Stomach smooth muscle (tissue), 2 donors: ENCODE data around the gene NEUROD4.

Experiments
- H3K27ac ChIP-seq: one replicate; pipeline ENCODE4 v1.7.0; 2013; ENCODE audit warnings: mild to moderate bottlenecking, low read length, inconsistent platforms
- H3K27me3 ChIP-seq, 2 donors: one replicate each; pipeline ENCODE4 v1.7.0; 2013; ENCODE audit warnings: low read length in 2 of 2; ENCODE audit not compliant: insufficient read depth in 2 of 2, control insufficient read depth in 1 of 2
- H3K36me3 ChIP-seq, 2 donors: one replicate each; pipeline ENCODE4 v1.7.0; 2013; ENCODE audit warnings: low read length in 2 of 2; ENCODE audit not compliant: control insufficient read depth in 2 of 2, insufficient read depth in 2 of 2
- H3K4me1 ChIP-seq: one replicate; pipeline ENCODE4 v1.7.0; 2013; ENCODE audit warnings: low read length; ENCODE audit not compliant: control insufficient read depth, insufficient read depth
- H3K4me3 ChIP-seq, 2 donors: one replicate each; pipeline ENCODE4 v1.7.0; 2013; ENCODE audit warnings: low read length in 2 of 2
- H3K9ac ChIP-seq, 2 donors: one replicate each; pipeline ENCODE4 v1.7.0; 2013; ENCODE audit warnings: low read length in 2 of 2, mild to moderate bottlenecking in 1 of 2
- H3K9me3 ChIP-seq, 2 donors: one replicate each; pipeline ENCODE4 v1.7.0; 2013; ENCODE audit warnings: low read length in 2 of 2; ENCODE audit not compliant: control insufficient read depth in 2 of 2
- donor health status: healthy.
- donor health status: Pancreatic carcinoma.

The NEUROD4 gene

GRCh38 chr12:55039395-55040354, 19.9 kb downstream of the NEUROD4 start:
- Histone ChIP-seq H3K36me3 (no peaks in the 10 kb centered on the region), H3K27ac (no peak overlapping the region), H3K4me1 (no peaks in the 10 kb centered on the region), H3K9me3 (no peaks in the 10 kb centered on the region), H3K4me3 (no peak overlapping the region), H3K27me3 (peaks cover 2 to 5% of the 10 kb centered on the region in 2 donors), H3K9ac (no peak overlapping the region)

- Histone ChIP-seq H3K27me3 (peaks cover 2 to 5% of the 10 kb centered on the region in 2 donors), H3K4me1 (no peaks in the 10 kb centered on the region), H3K9me3 (no peaks in the 10 kb centered on the region), H3K36me3 (no peaks in the 10 kb centered on the region), H3K4me3 (no peak overlapping the region), H3K9ac (no peak overlapping the region), H3K27ac (no peak overlapping the region)
These were observed 21.7 kb downstream of the NEUROD4 start for GRCh38 chr12:55041345-55042055.

GRCh38 chr12:55043542-55043941, 23.8 kb downstream of the NEUROD4 start:
- Histone ChIP-seq H3K27me3 (peaks cover 2 to 5% of the 10 kb centered on the region in 2 donors), H3K9ac (no peak overlapping the region), H3K27ac (no peak overlapping the region), H3K4me3 (no peak overlapping the region), H3K9me3 (no peaks in the 10 kb centered on the region), H3K36me3 (no peaks in the 10 kb centered on the region), H3K4me1 (no peaks in the 10 kb centered on the region)

GRCh38 chr12:55044135-55044534, 24.4 kb downstream of the NEUROD4 start:
- Histone ChIP-seq H3K36me3 (no peaks in the 10 kb centered on the region), H3K4me3 (no peak overlapping the region), H3K9me3 (no peaks in the 10 kb centered on the region), H3K27me3 (peaks cover 2 to 5% of the 10 kb centered on the region in 2 donors), H3K9ac (no peak overlapping the region), H3K27ac (no peak overlapping the region), H3K4me1 (no peaks in the 10 kb centered on the region)

- no peak overlapping the region for H3K9ac ChIP-seq
- H3K36me3 ChIP-seq, result no peaks in the 10 kb centered on the region
- H3K4me3 ChIP-seq, result no peak overlapping the region
- no peaks in the 10 kb centered on the region for H3K4me1 ChIP-seq
- no peaks in the 10 kb centered on the region for H3K9me3 ChIP-seq
- peaks cover 0 to 4% of the 10 kb centered on the region in 2 donors for H3K27me3 ChIP-seq
- no peak overlapping the region for H3K27ac ChIP-seq
These were observed 29.9 kb downstream of the NEUROD4 start for GRCh38 chr12:55049676-55050075.

- Histone ChIP-seq H3K9me3 (no peaks in the 10 kb centered on the region), H3K36me3 (no peaks in the 10 kb centered on the region), H3K9ac (no peak overlapping the region), H3K4me3 (no peak overlapping the region), H3K27me3 (peaks cover 0 to 4% of the 10 kb centered on the region in 2 donors), H3K4me1 (no peaks in the 10 kb centered on the region), H3K27ac (no peak overlapping the region)
These were observed 31.6 kb downstream of the NEUROD4 start for GRCh38 chr12:55051197-55051947.

- Histone ChIP-seq H3K4me1 (no peaks in the 10 kb centered on the region), H3K27ac (no peak overlapping the region), H3K9ac (no peak overlapping the region), H3K4me3 (no peak overlapping the region), H3K36me3 (no peaks in the 10 kb centered on the region), H3K27me3 (no peaks in the 10 kb centered on the region), H3K9me3 (no peaks in the 10 kb centered on the region)
These were observed 37.7 kb downstream of the NEUROD4 start for GRCh38 chr12:55057481-55057880.

GRCh38 chr12:55058082-55058481, 38.3 kb downstream of the NEUROD4 start:
- Histone ChIP-seq H3K9me3 (no peaks in the 10 kb centered on the region), H3K27ac (no peak overlapping the region), H3K4me1 (no peaks in the 10 kb centered on the region), H3K9ac (no peak overlapping the region), H3K27me3 (peaks cover 0 to 3% of the 10 kb centered on the region in 2 donors), H3K4me3 (no peak overlapping the region), H3K36me3 (no peaks in the 10 kb centered on the region)

GRCh38 chr12:55058776-55059175, 39.0 kb downstream of the NEUROD4 start:
- Histone ChIP-seq H3K36me3 (no peaks in the 10 kb centered on the region), H3K27ac (no peak overlapping the region), H3K4me1 (no peaks in the 10 kb centered on the region), H3K9ac (no peak overlapping the region), H3K9me3 (no peaks in the 10 kb centered on the region), H3K4me3 (no peak overlapping the region), H3K27me3 (peaks cover 0 to 5% of the 10 kb centered on the region in 2 donors)

GRCh38 chr12:55060470-55060869, 40.7 kb downstream of the NEUROD4 start:
- Histone ChIP-seq H3K36me3 (no peaks in the 10 kb centered on the region), H3K4me1 (no peaks in the 10 kb centered on the region), H3K9me3 (no peaks in the 10 kb centered on the region), H3K27me3 (peaks cover 0 to 5% of the 10 kb centered on the region in 2 donors), H3K9ac (no peak overlapping the region), H3K27ac (no peak overlapping the region), H3K4me3 (no peak overlapping the region)
